GM23338 (cell line): Measurements from ENCODE around the gene GATA5.
"Not testable (repeated sequence)": the region's sequence is repeated elsewhere in the genome, so short reads cannot be mapped to it uniquely, and the experiment has no call there.

Source experiments
- CTCF ChIP-seq, 2 experiments: fragments of 200-600 bp in 1 of 2; sonication (generic) in 1 of 2; conservative IDR thresholded peaks; 2 replicates each; pipeline versions ENCODE4 v1.5.1 to v1.6.1; 2016 to 2017; ENCODE audit warnings: antibody characterized with exemption in 2 of 2, low read depth in 2 of 2, mild to moderate bottlenecking in 2 of 2, moderate library complexity in 1 of 2
- ETS1 ChIP-seq: IDR thresholded peaks from 2 replicates; pipeline ENCODE4 v1.6.1; 2016; ENCODE audit warnings: antibody characterized with exemption
- EZH2 ChIP-seq: fragments of 200-600 bp; sonication (generic); IDR thresholded peaks from one replicate; pipeline ENCODE4 v1.8.0; 2017; ENCODE audit warnings: antibody characterized with exemption, mild to moderate bottlenecking, low read depth; ENCODE audit not compliant: unreplicated experiment
- EZH2phosphoT487 ChIP-seq: fragments of 200-600 bp; sonication (generic); IDR thresholded peaks from one replicate; pipeline ENCODE4 v1.8.1; 2018; ENCODE audit warnings: antibody characterized with exemption; ENCODE audit not compliant: unreplicated experiment
- POLR2AphosphoS5 ChIP-seq: IDR thresholded peaks from 2 replicates; pipeline ENCODE4 v1.6.1; 2016; ENCODE audit warnings: antibody characterized with exemption, low read depth

GRCh38 chr20:62490783-62491182 lies 15.0 kb upstream of the GATA5 start:
- TF ChIP-seq CTCF (conservative IDR thresholded peaks at IDR 0.05; ENCODE audit: low read depth in 2 of 2); EZH2; ETS1; POLR2AphosphoS5; EZH2phosphoT487: not testable (repeated sequence)
